ENCODE measurements around the gene TBC1D25.
A peak's percentile ranks its signal among the peaks of the same experiment; 100 is the strongest.

- TF ChIP-seq CTCF (IDR thresholded peaks at IDR 0.05; ENCODE audit: insufficient read depth, low read depth, low read length) (peak; percentile 9), EZH2 (IDR thresholded peaks at IDR 0.05; ENCODE audit: insufficient read depth, low read length) (no peak)
These were observed 35.1 kb downstream of the TBC1D25 start, which contains the start of gene RBM3 for GRCh38 chrX:48574270-48575266.

Data from astrocyte (in vitro differentiated cells and primary cell).